IPS-11a (cell line): ENCODE measurements around the gene SRGAP3.

Experiments used
- H3K4me3 ChIP-seq: one replicate; pipeline ENCODE4 v1.5.1; 2013; ENCODE audit warnings: low read depth, low read length, control low read depth

The SRGAP3 gene

GRCh38 chr3:8979262-8979661 is 270.2 kb downstream of the SRGAP3 start:
- H3K4me3 ChIP-seq = no peak overlapping the region

- H3K4me3 ChIP-seq = no peak overlapping the region
Measured at GRCh38 chr3:8978551-8978950, 270.9 kb downstream of the SRGAP3 start.

- no peak overlapping the region for H3K4me3 ChIP-seq
Measured at GRCh38 chr3:8976540-8977182, 272.8 kb downstream of the SRGAP3 start.

- no peak overlapping the region for H3K4me3 ChIP-seq
Measured at GRCh38 chr3:8975081-8976020, 274.1 kb downstream of the SRGAP3 start.

GRCh38 chr3:8974458-8974857 is 275.0 kb downstream of the SRGAP3 start:
- no peak overlapping the region for H3K4me3 ChIP-seq

- H3K4me3 ChIP-seq = no peak overlapping the region
Measured at GRCh38 chr3:8972639-8973038, 276.8 kb downstream of the SRGAP3 start.

GRCh38 chr3:8970971-8971589 is 278.4 kb downstream of the SRGAP3 start:
- H3K4me3 ChIP-seq = no peak overlapping the region

GRCh38 chr3:8969241-8969640 is 280.2 kb downstream of the SRGAP3 start:
- no peak overlapping the region for H3K4me3 ChIP-seq

GRCh38 chr3:8968375-8968882 is 281.0 kb downstream of the SRGAP3 start:
- no peak overlapping the region for H3K4me3 ChIP-seq

- no peak overlapping the region for H3K4me3 ChIP-seq
Measured at GRCh38 chr3:8967553-8967952, 281.9 kb downstream of the SRGAP3 start.

GRCh38 chr3:8966820-8967348 is 282.6 kb downstream of the SRGAP3 start:
- H3K4me3 ChIP-seq = no peak overlapping the region

- no peak overlapping the region for H3K4me3 ChIP-seq
Measured at GRCh38 chr3:8966150-8966819, 283.2 kb downstream of the SRGAP3 start.

- H3K4me3 ChIP-seq = no peak overlapping the region
Measured at GRCh38 chr3:8964436-8965370, 284.7 kb downstream of the SRGAP3 start.

- H3K4me3 ChIP-seq = peak within 1 kb of the TSS; percentile 58
Measured at GRCh38 chr3:8963137-8963853, 286.2 kb downstream of the SRGAP3 start, which contains the start of gene RAD18. Gene RAD18, minus strand, starts transcription at chr3:8963472. Its CDS starts 87 bp downstream, at chr3:8963385.

- H3K4me3 ChIP-seq = peak overlapping the region; percentile 58
Measured at GRCh38 chr3:8962226-8962861, 287.1 kb downstream of the SRGAP3 start.

GRCh38 chr3:8959668-8960067 is 289.8 kb downstream of the SRGAP3 start:
- H3K4me3 ChIP-seq = no peak overlapping the region

- no peak overlapping the region for H3K4me3 ChIP-seq
Measured at GRCh38 chr3:8954938-8955763, 294.3 kb downstream of the SRGAP3 start.

GRCh38 chr3:8953313-8953712 is 296.1 kb downstream of the SRGAP3 start:
- no peak overlapping the region for H3K4me3 ChIP-seq
